Fibroblast of mammary gland (primary cell): Measurements from ENCODE around the gene LCORL.
"Not testable (repeated sequence)": the region's sequence is repeated elsewhere in the genome, so short reads cannot be mapped to it uniquely, and the experiment has no call there.

Source experiments
- DNase-seq: peaks from one replicate; pipeline ENCODE4 v3.0.0-alpha.2; 2010; ENCODE audit warnings: low read depth
- H3K4me3 ChIP-seq: 2 replicates; pipeline ENCODE4 v1.5.1; 2011; ENCODE audit warnings: low read depth, mild to moderate bottlenecking, low read length, moderate library complexity; ENCODE audit not compliant: control insufficient read depth
- TF ChIP-seq, protein P1 (sequence below): conservative IDR thresholded peaks from 2 replicates; pipeline ENCODE4 v1.5.1; 2011; ENCODE audit warnings: low read depth, low read length, inconsistent platforms; ENCODE audit not compliant: control insufficient read depth, insufficient read depth

Gene LCORL

DNA sequence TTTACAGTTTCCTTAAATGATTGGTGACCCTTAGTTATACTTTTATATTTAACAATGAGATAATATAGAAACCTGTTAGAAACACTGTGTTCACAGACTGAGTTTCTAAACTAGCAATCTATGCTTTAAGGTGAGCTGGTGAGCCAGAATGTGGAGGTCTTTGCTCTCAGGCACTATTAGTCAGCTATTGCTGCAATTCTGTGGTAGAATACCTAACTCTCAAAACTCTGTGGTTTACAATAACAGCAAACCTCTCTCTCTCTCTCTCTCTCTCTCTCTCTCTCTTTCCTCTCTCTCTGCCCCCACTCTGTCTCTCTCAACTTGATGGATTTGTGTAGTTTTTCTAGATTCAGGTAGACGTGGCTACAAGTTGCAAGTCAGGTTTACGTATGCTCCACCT is 17.6 kb upstream of the LCORL start:
- DNase-seq = peak; percentile 57
- H3K4me3 ChIP-seq = no peak overlapping the region
- TF ChIP-seq, protein P1, sequence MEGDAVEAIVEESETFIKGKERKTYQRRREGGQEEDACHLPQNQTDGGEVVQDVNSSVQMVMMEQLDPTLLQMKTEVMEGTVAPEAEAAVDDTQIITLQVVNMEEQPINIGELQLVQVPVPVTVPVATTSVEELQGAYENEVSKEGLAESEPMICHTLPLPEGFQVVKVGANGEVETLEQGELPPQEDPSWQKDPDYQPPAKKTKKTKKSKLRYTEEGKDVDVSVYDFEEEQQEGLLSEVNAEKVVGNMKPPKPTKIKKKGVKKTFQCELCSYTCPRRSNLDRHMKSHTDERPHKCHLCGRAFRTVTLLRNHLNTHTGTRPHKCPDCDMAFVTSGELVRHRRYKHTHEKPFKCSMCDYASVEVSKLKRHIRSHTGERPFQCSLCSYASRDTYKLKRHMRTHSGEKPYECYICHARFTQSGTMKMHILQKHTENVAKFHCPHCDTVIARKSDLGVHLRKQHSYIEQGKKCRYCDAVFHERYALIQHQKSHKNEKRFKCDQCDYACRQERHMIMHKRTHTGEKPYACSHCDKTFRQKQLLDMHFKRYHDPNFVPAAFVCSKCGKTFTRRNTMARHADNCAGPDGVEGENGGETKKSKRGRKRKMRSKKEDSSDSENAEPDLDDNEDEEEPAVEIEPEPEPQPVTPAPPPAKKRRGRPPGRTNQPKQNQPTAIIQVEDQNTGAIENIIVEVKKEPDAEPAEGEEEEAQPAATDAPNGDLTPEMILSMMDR = no peak

DNA sequence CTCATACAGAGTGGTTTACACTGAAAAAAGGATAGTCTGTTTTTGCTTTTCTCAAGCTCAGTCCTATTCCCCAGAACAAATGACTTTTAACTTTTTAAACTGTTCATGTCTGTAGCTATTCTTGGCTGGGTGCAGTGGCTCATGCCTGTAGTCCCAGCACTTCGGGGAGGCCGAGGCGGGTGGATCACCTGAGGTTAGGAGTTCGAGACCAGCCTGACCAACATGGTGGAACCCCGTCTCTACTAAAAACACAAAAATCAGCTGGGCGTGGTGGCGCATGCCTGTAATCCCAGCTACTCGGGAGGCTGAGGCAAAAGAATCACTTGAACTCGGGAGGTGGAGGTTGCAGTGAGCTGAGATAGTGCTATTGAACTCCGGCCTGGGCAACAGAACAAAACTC is 14.8 kb upstream of the LCORL start:
- not testable (repeated sequence) for DNase-seq, H3K4me3 ChIP-seq

DNA sequence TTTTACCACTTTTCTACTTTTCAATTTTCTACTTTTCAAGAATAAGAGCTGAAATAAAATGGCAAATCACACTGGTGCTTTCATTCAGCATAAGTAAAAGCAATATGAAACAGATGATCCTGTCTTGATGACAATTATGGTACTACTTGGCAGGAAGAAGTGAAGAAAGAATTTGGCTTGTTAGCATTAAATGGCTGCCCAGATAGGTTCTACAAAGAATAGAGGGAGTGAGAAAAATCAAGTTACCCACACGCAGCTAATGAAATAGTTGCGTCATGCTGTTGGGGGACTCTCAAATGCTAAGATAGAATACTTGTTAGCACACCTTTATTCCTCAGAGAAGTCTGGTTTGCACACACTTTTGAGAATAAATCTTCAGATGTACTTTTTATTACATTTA is 12.5 kb upstream of the LCORL start:
- TF ChIP-seq, protein P1 = no peak
- peak; percentile 60 for DNase-seq
- no peak overlapping the region for H3K4me3 ChIP-seq

GRCh38 chr4:18033111-18034085 is 11.8 kb upstream of the LCORL start:
- peak overlapping the region; percentile 20 for H3K4me3 ChIP-seq
- DNase-seq = peak; percentile 86

GRCh38 chr4:18025288-18025687 is 3.7 kb upstream of the LCORL start:
- no peak overlapping the region for H3K4me3 ChIP-seq
- TF ChIP-seq, protein P1 = no peak
- DNase-seq = no peak

More at GRCh38 chr4:18033111-18034085, 11.8 kb upstream of the LCORL start:
- TF ChIP-seq, protein P1 = no peak

GRCh38 chr4:18022572-18023050 is 1.1 kb upstream of the LCORL start:
- no peak for DNase-seq
- peak overlapping the region; percentile 94 for H3K4me3 ChIP-seq
- TF ChIP-seq, protein P1 = no peak

DNA sequence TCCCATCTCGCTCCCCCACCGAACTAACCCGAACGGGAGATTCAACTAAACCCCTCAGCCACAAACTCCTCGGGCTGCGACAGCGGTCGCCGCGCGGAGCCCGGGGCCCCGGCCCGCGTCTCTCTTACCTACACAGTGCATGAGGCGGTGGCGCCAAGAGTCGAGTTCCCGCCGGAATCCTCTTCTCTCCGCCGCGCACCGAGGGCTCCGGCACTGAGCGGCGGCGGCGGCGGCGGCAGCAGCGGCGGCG is 160 bp downstream of the LCORL start:
- peak overlapping the region; percentile 94 for H3K4me3 ChIP-seq
- TF ChIP-seq, protein P1 = no peak
- no peak for DNase-seq
